ENCODE measurements around the gene PLK3.

DNA sequence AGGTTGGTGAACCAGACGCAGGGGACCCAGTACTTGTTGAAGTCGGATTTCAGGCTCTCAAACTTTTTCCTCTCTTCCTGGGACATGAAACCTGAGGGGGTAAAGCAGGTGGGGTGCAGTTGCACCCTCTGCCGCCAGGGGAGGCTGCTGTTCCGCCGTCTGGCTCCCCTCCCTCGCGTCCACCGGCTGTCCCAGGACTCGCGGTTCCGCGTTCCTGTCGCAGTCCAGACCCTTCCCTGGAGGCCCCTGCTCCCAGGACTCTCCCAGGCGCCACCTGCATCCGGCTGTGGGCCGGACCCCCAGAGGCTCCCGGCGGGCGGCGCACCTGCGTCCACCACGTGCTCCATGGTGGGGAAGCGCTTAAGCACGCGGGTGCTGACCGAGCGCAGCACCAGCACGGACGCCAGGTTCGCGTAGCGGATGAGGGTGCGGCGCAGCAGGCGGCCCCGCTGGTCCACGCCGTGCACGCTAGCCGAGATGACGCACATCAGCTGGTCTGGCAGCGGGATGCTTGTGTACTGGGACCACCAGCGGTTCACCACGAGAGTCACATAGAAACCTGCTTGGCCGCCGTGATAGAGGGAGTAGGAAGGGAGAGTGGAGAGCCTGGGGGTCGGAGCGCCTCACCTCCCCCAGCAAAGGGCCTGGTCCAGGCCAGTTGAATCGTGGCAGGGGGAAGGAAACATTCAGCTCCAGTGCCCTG lies 13.9 kb upstream of the PLK3 start:
- TF ChIP-seq CTCF (IDR thresholded peaks at IDR 0.05) = peak; percentile 98 to 99 (median 99)
- TF ChIP-seq POLR2A (IDR thresholded peaks at IDR 0.05) = no peak

All from adrenal gland (tissue), 5 donors.